ENCODE results near the gene ENPEP. TPM values are rescaled to one million over a fixed set of nuclear protein-coding genes. Genes with fewer than 3 reads are reported as not detected.

Gene ENPEP
- total RNA-seq, 2 experiments from 2014 or later, result 0.21 TPM; not detected in 1

DNA sequence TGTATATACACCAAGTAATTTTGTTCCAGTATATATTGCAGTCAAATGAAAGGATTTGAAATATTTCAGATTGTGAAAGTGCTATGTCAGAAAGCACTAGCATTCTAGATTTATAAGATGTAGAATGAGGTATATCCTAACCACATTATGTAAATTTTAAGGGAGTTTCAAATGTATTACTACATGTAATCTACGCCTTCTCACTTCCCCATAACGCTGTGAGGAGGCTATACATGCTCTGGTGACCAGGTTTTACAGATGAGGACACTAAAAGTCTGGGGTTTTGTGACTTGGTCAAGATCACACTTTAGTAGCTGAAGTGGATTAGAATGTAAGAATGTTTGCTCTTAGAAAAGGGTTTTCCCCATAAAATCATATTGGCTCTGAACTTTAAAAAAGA, 8.1 kb downstream of the ENPEP start:
- Histone ChIP-seq H4K20me1 (ENCODE audit: insufficient read depth, low read length) (no peaks in the 10 kb centered on the region), H2AFZ (ENCODE audit: low read length) (no peak overlapping the region), H3K9me2 (ENCODE audit: insufficient read depth, low read length) (no peaks in the 10 kb centered on the region), H3K4me1 (ENCODE audit: insufficient read depth, low read length, poor library complexity, severe bottlenecking) (no peaks in the 10 kb centered on the region), H3K36me3 (ENCODE audit: insufficient read depth, low read length) (no peaks in the 10 kb centered on the region), H3K4me2 (ENCODE audit: low read length) (no peak overlapping the region), H3K27ac (ENCODE audit: low read depth, low read length, poor library complexity, severe bottlenecking) (no peak overlapping the region), H3K4me3 (ENCODE audit: low read depth, low read length, poor library complexity, severe bottlenecking) (no peak overlapping the region), H3K79me2 (ENCODE audit: insufficient read depth, low read depth, low read length) (no peaks in the 10 kb centered on the region), H3K9me3 (ENCODE audit: low read length) (no peaks in the 10 kb centered on the region)
- peak; percentile 13 for DNase-seq (ENCODE audit: low spot score)
- intact Hi-C loops (cut with micrococcal nuclease; ENCODE audit: unreplicated experiment), result no loop called here
- ChIA-PET POLR2A (interaction anchor here (0.5 to 1.1 kb wide), 2 partner anchors 53 to 323 kb away, joined by 3 read pairs; no protein-coding TSS in a partner anchor), CTCF (ENCODE audit: unreplicated experiment) (no interaction called here)
- TF ChIP-seq EZH2phosphoT487 (IDR thresholded peaks at IDR 0.05; ENCODE audit: borderline replicate concordance, low read depth, low read length), result no peak
- no peak for TF ChIP-seq CTCF (conservative IDR thresholded peaks at IDR 0.05; ENCODE audit: low read length)
- BruUV-seq (replicated peaks), result no TSS peak

DNA sequence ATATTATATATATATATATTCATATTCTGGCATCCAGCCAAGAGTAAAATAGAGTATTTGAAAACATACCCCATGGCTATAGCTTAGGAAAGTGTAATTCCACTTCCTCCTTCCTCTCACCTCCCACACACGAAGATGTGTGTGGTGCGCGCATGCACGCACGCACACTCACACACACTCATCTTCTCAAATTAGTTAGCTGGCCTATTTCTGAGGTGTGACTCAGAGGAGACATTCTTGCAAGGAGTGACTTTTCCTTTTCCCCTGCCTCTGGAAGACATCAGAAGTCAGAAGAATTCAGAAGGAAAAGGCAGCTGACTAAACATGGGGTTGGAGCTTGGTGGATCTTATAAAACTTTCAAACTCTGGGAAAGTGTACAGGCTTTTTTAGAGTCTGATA, 8.8 kb downstream of the ENPEP start:
- CTCF ChIA-PET (ENCODE audit: unreplicated experiment), result no interaction called here
- DNase-seq (ENCODE audit: low spot score), result no peak
- intact Hi-C loops (cut with micrococcal nuclease; ENCODE audit: unreplicated experiment), result no loop called here

More for the DNA sequence above, 8.8 kb downstream of the ENPEP start:
- Histone ChIP-seq H3K27ac (ENCODE audit: low read depth, low read length, poor library complexity, severe bottlenecking) (no peak overlapping the region), H3K9me3 (ENCODE audit: low read length) (no peaks in the 10 kb centered on the region), H4K20me1 (ENCODE audit: insufficient read depth, low read length) (no peaks in the 10 kb centered on the region), H3K4me2 (ENCODE audit: low read length) (no peak overlapping the region), H3K9me2 (ENCODE audit: insufficient read depth, low read length) (no peaks in the 10 kb centered on the region), H3K79me2 (ENCODE audit: insufficient read depth, low read depth, low read length) (no peaks in the 10 kb centered on the region), H2AFZ (ENCODE audit: low read length) (no peak overlapping the region), H3K4me1 (ENCODE audit: insufficient read depth, low read length, poor library complexity, severe bottlenecking) (no peaks in the 10 kb centered on the region), H3K4me3 (ENCODE audit: low read depth, low read length, poor library complexity, severe bottlenecking) (no peak overlapping the region), H3K36me3 (ENCODE audit: insufficient read depth, low read length) (no peaks in the 10 kb centered on the region)
- TF ChIP-seq EZH2phosphoT487 (IDR thresholded peaks at IDR 0.05; ENCODE audit: borderline replicate concordance, low read depth, low read length) (no peak), CTCF (conservative IDR thresholded peaks at IDR 0.05; ENCODE audit: low read length) (no peak)
- no TSS peak for BruUV-seq (replicated peaks)
- POLR2A ChIA-PET, result interaction anchor here (0.9 to 1.1 kb wide), 2 partner anchors 9 to 53 kb away, joined by 3 read pairs; no protein-coding TSS in a partner anchor
